K562 (cell line): ENCODE measurements around the gene WDHD1. TPM values are rescaled to one million over a fixed set of nuclear protein-coding genes. Genes with fewer than 3 reads are reported as not detected.

ENCODE experiments used
- ATF1 ChIP-seq, 2 experiments: fragments of 450-650 bp in 1 of 2; IDR thresholded peaks; 2 replicates each; pipeline ENCODE4 v1.6.1; 2016; ENCODE audit warnings: missing compliant biosample characterization in 1 of 2, missing genetic modification characterization in 1 of 2
- SMARCC2 ChIP-seq: fragments of 450-650 bp; IDR thresholded peaks from 2 replicates; pipeline ENCODE4 v1.6.1; 2017; ENCODE audit warnings: antibody characterized with exemption, moderate library complexity, mild to moderate bottlenecking, low read depth
- polyA plus RNA-seq, 8 experiments: library from polyadenylated mRNA; depleted of rRNA in 4 of 8; stranded (reverse) in 5 of 8; unstranded in 3 of 8; fragments of >200 nt; fragmentation: Nextera tagmentation in 2 of 8; fragmentation: Illumina TruSeq in 1 of 8; extraction: Ambion mirVana in 2 of 8; extraction: Trizol in 1 of 8; gene quantifications; 2 replicates each; pipeline versions ENCODE4 v1.2.1 to v1.2.3, GENCODE V29; 2011 to 2014; ENCODE audit warnings: inconsistent platforms in 1 of 8, missing spikeins in 1 of 8
- total RNA-seq, 7 experiments: library from RNA; depleted of rRNA in 6 of 7; stranded (reverse); fragments of >200 nt in 6 of 7; fragmentation: Illumina TruSeq in 2 of 7; extraction: Trizol in 2 of 7; gene quantifications; 2 replicates each; pipeline versions ENCODE4 v1.2.1 to v1.2.3, GENCODE V29; 2011 to 2021; ENCODE audit warnings: low replicate concordance in 1 of 7
- TF ChIP-seq, protein P1 (sequence below), 3 experiments: IDR thresholded peaks in 2 of 3; conservative IDR thresholded peaks in 1 of 3; 2 replicates each; pipeline ENCODE4 v1.5.1; 2011 to 2012; ENCODE audit warnings: low read length in 3 of 3, mild to moderate bottlenecking in 3 of 3, control low read depth in 2 of 3, improper control_type of control experiment in 1 of 3, inconsistent platforms in 1 of 3, low read depth in 1 of 3, mixed read lengths in 1 of 3, moderate library complexity in 1 of 3; ENCODE audit not compliant: insufficient read depth in 2 of 3
- TF ChIP-seq, protein P2 (sequence below): IDR thresholded peaks from 2 replicates; pipeline ENCODE4 v1.6.1; 2012; ENCODE audit warnings: low read depth, low read length, improper control_type of control experiment, borderline replicate concordance

Gene WDHD1
- total and polyA plus RNA-seq, 9 of the 15 experiments (the other 6 are each of a cell fraction or from before 2014, with no cell fraction given): 11.7 to 39.1 (median 30.0) TPM

- TF ChIP-seq, protein P1, sequence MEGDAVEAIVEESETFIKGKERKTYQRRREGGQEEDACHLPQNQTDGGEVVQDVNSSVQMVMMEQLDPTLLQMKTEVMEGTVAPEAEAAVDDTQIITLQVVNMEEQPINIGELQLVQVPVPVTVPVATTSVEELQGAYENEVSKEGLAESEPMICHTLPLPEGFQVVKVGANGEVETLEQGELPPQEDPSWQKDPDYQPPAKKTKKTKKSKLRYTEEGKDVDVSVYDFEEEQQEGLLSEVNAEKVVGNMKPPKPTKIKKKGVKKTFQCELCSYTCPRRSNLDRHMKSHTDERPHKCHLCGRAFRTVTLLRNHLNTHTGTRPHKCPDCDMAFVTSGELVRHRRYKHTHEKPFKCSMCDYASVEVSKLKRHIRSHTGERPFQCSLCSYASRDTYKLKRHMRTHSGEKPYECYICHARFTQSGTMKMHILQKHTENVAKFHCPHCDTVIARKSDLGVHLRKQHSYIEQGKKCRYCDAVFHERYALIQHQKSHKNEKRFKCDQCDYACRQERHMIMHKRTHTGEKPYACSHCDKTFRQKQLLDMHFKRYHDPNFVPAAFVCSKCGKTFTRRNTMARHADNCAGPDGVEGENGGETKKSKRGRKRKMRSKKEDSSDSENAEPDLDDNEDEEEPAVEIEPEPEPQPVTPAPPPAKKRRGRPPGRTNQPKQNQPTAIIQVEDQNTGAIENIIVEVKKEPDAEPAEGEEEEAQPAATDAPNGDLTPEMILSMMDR (IDR thresholded peaks at IDR 0.05 in 2 of 3, conservative IDR thresholded peaks at IDR 0.05 in 1 of 3; ENCODE audit: insufficient read depth in 2 of 3, low read depth in 1 of 3, low read length in 3 of 3): peak; percentile 47 to 64 (median 55); a peak in 5 of 6 replicates
- TF ChIP-seq, protein P2, sequence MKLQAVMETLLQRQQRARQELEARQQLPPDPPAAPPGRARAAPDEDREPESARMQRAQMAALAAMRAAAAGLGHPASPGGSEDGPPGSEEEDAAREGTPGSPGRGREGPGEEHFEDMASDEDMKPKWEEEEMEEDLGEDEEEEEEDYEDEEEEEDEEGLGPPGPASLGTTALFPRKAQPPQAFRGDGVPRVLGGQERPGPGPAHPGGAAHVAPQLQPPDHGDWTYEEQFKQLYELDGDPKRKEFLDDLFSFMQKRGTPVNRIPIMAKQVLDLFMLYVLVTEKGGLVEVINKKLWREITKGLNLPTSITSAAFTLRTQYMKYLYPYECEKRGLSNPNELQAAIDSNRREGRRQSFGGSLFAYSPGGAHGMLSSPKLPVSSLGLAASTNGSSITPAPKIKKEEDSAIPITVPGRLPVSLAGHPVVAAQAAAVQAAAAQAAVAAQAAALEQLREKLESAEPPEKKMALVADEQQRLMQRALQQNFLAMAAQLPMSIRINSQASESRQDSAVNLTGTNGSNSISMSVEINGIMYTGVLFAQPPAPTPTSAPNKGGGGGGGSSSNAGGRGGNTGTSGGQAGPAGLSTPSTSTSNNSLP: peak; percentile 51; the same call in 1 of the 2 replicates
- TF ChIP-seq SMARCC2: no peak
- TF ChIP-seq ATF1 (CRISPR knock-in tag; IDR thresholded peaks at IDR 0.05): no peak
- no peak for TF ChIP-seq ATF1 (tag; IDR thresholded peaks at IDR 0.05)
Observed at GRCh38 chr14:54893151-54893760, 133.6 kb downstream of the WDHD1 start (continued).
